Measurements from ENCODE around the gene GIMAP4. TPM values are rescaled to one million over a fixed set of nuclear protein-coding genes. Genes with fewer than 3 reads are reported as not detected.
"Not testable (repeated sequence)": the region's sequence is repeated elsewhere in the genome, so short reads cannot be mapped to it uniquely, and the experiment has no call there.

Gene GIMAP4
- total and polyA plus RNA-seq, 4 experiments from 2014 or later: 418 to 613 (median 448) TPM

GRCh38 chr7:150569245-150569955, 2.2 kb downstream of the GIMAP4 start:
- Histone ChIP-seq H3K4me3 (ENCODE audit: low read length in 2 of 2) (peak overlapping the region; percentile 92 to 96), H3K27ac (ENCODE audit: low read depth, low read length) (peak overlapping the region; percentile 70), H3K27me3 (ENCODE audit: insufficient read depth, low read length) (no peaks in the 10 kb centered on the region), H3K4me1 (ENCODE audit: insufficient read depth, low read length) (peaks cover 50% of the 10 kb centered on the region), H3K9me3 (ENCODE audit: control insufficient read depth in 1 of 2, low read length in 2 of 2) (peaks cover 23 to 42% of the 10 kb centered on the region in 2 donors), H3K36me3 (ENCODE audit: insufficient read depth, low read length) (peaks cover 29% of the 10 kb centered on the region)
- POLR2A ChIA-PET (ENCODE audit: partially characterized antibody): interaction anchor here (0.7 to 16.1 kb wide), 35 partner anchors 12 to 186 kb away, joined by 3 to 777 read pairs (median 20); partner anchors contain the start of genes GIMAP1, GIMAP2, GIMAP5 and GIMAP6
- Mint-ChIP-seq H3K27ac (peak overlapping the region; percentile 86 to 99 (median 96)), H3K4me1 (peaks cover 33 to 72% (median 55%) of the 10 kb centered on the region in 4 donors), H3K4me3 (peak overlapping the region; percentile 98 to 100 (median 100)), H3K27me3 (no peaks in the 10 kb centered on the region), H3K9me3 (peaks cover 0 to 66% (median 58%) of the 10 kb centered on the region in 8 donors), H3K36me3 (peaks cover 67 to 70% of the 10 kb centered on the region in 2 donors)
- intact Hi-C loops (cut with micrococcal nuclease): loop anchor here (2.0 to 5.0 kb wide), 4 partner anchors 38 to 171 kb away; partner anchors contain the start of gene GIMAP2
- peak in 1 of 5 donors; percentile 32 for DNase-seq
- CTCF ChIA-PET (ENCODE audit: partially characterized antibody): interaction anchor here (1.0 to 7.1 kb wide), 20 partner anchors 17 to 186 kb away, joined by 3 to 107 read pairs (median 8); partner anchors contain the start of genes GIMAP1, GIMAP2, GIMAP6 and GIMAP7

DNA sequence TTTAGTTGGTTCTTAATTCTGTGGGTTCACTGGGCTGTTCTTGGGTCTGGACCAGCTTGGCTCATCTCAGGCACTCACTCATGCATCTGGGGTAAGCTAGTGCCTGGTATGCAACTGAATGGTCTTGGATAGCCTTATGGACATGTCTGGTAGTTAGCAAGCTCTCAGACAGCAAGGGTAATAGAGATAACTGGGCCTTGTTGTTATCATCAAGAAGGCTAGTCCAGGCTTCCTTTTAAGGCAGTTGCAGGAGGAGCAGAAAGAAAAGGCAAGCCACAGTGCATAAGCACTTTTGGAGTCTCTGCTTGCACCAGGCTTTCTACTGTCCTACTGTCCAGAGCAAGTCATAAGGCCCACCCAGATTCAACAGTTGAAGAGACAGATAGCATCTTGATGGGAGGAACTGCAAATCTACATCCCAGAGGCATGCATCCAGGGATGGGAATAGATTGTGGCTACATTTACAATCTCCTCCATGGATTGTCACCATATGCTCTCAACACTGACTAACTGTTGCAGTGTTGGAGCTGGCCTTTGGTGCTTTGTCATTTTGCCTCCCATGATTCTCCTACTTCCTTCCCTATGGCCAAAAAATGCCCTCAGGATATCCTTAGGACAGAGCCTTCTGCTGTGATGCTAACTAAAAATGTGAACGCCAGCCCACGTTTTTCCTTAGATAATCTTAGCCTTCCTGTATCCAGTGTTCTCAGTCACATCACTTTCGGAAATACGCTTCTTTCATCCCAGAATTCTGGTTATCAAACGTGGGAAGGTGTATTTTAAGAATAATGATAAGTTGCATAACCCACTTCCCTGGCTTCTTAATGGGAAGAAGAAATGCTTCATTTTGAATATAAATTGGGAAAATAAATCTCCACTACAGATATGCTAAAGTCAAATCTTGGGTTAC, 3.6 kb downstream of the GIMAP4 start:
- Histone ChIP-seq H3K4me1 (ENCODE audit: insufficient read depth, low read length) (peaks cover 36% of the 10 kb centered on the region), H3K9me3 (ENCODE audit: control insufficient read depth in 1 of 2, low read length in 2 of 2) (peaks cover 23 to 44% of the 10 kb centered on the region in 2 donors), H3K36me3 (ENCODE audit: insufficient read depth, low read length) (peaks cover 29% of the 10 kb centered on the region), H3K4me3 (ENCODE audit: low read length in 2 of 2) (peak overlapping the region; percentile 18 to 92), H3K27me3 (ENCODE audit: insufficient read depth, low read length) (no peaks in the 10 kb centered on the region), H3K27ac (ENCODE audit: low read depth, low read length) (peak overlapping the region; percentile 70)
- Mint-ChIP-seq H3K27me3 (no peaks in the 10 kb centered on the region), H3K4me3 (peak overlapping the region; percentile 77 to 100 (median 100)), H3K4me1 (peaks cover 25 to 69% (median 45%) of the 10 kb centered on the region in 4 donors), H3K36me3 (peaks cover 71 to 77% of the 10 kb centered on the region in 2 donors), H3K27ac (peak overlapping the region in 6 of 7 donors; percentile 64 to 86 (median 74)), H3K9me3 (peaks cover 0 to 79% (median 69%) of the 10 kb centered on the region in 8 donors)
- POLR2A ChIA-PET (ENCODE audit: partially characterized antibody): interaction anchor here (0.7 to 16.1 kb wide), 31 partner anchors 8 to 184 kb away, joined by 3 to 777 read pairs (median 33); partner anchors contain the start of genes GIMAP1, GIMAP2, GIMAP5 and GIMAP6
- CTCF ChIA-PET (ENCODE audit: partially characterized antibody): interaction anchor here (1.0 to 7.1 kb wide), 10 partner anchors 12 to 185 kb away, joined by 3 to 107 read pairs (median 14); partner anchors contain the start of genes GIMAP1, GIMAP2, GIMAP7 and GIMAP8
- intact Hi-C loops (cut with micrococcal nuclease): no loop called here
- no peak for DNase-seq

DNA sequence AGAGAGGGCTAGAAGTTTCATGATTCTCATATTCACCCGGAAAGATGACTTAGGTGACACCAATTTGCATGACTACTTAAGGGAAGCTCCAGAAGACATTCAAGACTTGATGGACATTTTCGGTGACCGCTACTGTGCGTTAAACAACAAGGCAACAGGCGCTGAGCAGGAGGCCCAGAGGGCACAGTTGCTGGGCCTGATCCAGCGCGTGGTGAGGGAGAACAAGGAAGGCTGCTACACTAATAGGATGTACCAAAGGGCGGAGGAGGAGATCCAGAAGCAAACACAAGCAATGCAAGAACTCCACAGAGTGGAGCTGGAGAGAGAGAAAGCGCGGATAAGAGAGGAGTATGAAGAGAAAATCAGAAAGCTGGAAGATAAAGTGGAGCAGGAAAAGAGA, 5.3 kb downstream of the GIMAP4 start:
- Histone ChIP-seq H3K36me3 (ENCODE audit: insufficient read depth, low read length) (peaks cover 29% of the 10 kb centered on the region), H3K4me1 (ENCODE audit: insufficient read depth, low read length) (peaks cover 25% of the 10 kb centered on the region), H3K27me3 (ENCODE audit: insufficient read depth, low read length) (no peaks in the 10 kb centered on the region), H3K4me3 (ENCODE audit: low read length in 2 of 2) (peak overlapping the region in 1 of 2 donors; percentile 6), H3K27ac (ENCODE audit: low read depth, low read length) (no peak overlapping the region), H3K9me3 (ENCODE audit: control insufficient read depth in 1 of 2, low read length in 2 of 2) (peaks cover 23 to 44% of the 10 kb centered on the region in 2 donors)
- H3K27ac Mint-ChIP-seq: peak overlapping the region in 5 of 7 donors; percentile 5 to 62 (median 30)
- peak overlapping the region in 6 of 8 donors; percentile 13 to 65 (median 56) for H3K4me3 Mint-ChIP-seq
- intact Hi-C loops (cut with micrococcal nuclease): no loop called here
- H3K9me3 Mint-ChIP-seq: peaks cover 0 to 95% (median 84%) of the 10 kb centered on the region in 8 donors
- ChIA-PET CTCF (ENCODE audit: partially characterized antibody) (interaction anchor here (1.1 to 7.1 kb wide), 2 partner anchors 123 to 184 kb away, joined by 4 to 107 read pairs; partner anchors contain the start of gene GIMAP8), POLR2A (ENCODE audit: partially characterized antibody) (interaction anchor here (1.0 to 16.1 kb wide), 11 partner anchors 9 to 174 kb away, joined by 3 to 777 read pairs (median 55); partner anchors contain the start of genes GIMAP1, GIMAP6, GIMAP7 and GIMAP8)
- no peaks in the 10 kb centered on the region for H3K27me3 Mint-ChIP-seq
- H3K4me1 Mint-ChIP-seq: peaks cover 22 to 74% (median 38%) of the 10 kb centered on the region in 4 donors
- no peak for DNase-seq
- H3K36me3 Mint-ChIP-seq: peaks cover 71 to 87% of the 10 kb centered on the region in 2 donors

DNA sequence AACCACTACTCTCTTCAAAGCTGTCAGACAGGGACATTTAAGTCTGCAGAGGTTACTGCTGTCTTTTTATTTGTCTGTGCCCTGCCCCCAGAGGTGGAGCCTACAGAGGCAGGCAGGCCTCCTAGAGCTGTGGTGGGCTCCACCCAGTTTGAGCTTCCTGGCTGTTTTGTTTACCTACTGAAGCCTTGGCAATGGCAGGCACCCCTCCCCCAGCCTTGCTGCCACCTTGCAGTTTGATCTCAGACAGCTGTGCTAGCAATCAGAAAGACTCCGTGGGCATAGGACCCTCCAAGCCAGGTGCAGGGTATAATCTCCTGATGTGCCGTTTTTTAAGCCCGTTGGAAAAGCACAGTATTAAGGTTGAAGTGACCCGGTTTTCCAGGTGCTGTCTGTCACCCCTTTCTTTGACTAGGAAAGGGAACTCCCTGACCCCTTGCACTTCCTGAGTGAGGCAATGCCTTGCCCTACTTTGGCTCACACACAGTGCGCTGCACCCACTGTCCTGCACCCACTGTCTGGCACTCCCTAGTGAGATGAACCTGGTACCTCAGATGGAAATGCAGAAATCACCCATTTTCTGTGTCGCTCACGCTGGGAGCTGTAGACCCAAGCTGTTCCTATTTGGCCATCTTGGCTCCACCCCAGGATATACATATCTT, 12.9 kb downstream of the GIMAP4 start:
- H3K4me3 ChIP-seq (ENCODE audit: low read length in 2 of 2); CTCF ChIA-PET (ENCODE audit: partially characterized antibody); H3K27me3 Mint-ChIP-seq; H3K36me3 ChIP-seq (ENCODE audit: insufficient read depth, low read length); H3K4me1 ChIP-seq (ENCODE audit: insufficient read depth, low read length); H3K27me3 ChIP-seq (ENCODE audit: insufficient read depth, low read length); H3K27ac ChIP-seq (ENCODE audit: low read depth, low read length): not testable (repeated sequence)
- Mint-ChIP-seq H3K36me3 (peaks cover 47 to 61% of the 10 kb centered on the region in 2 donors), H3K4me3 (peak overlapping the region in 3 of 8 donors; percentile 26 to 33 (median 33)), H3K27ac (peak overlapping the region; percentile 47 to 85 (median 68)), H3K4me1 (peaks cover 15 to 79% (median 32%) of the 10 kb centered on the region in 4 donors), H3K9me3 (peaks cover 0 to 95% (median 86%) of the 10 kb centered on the region in 8 donors)
- peak in 4 of 5 donors; percentile 40 to 68 (median 47) for DNase-seq
- H3K9me3 ChIP-seq (ENCODE audit: control insufficient read depth in 1 of 2, low read length in 2 of 2): peaks cover 12 to 26% of the 10 kb centered on the region in 2 donors
- POLR2A ChIA-PET (ENCODE audit: partially characterized antibody): interaction anchor here (0.8 to 5.5 kb wide), 13 partner anchors 10 to 176 kb away, joined by 3 to 55 read pairs (median 5); partner anchors contain the start of genes GIMAP1, GIMAP2, GIMAP4 and GIMAP6
- intact Hi-C loops (cut with micrococcal nuclease): loop anchor here (5.0 kb wide), 2 partner anchors 42 to 82 kb away; no protein-coding TSS in a partner anchor

GRCh38 chr7:150580638-150581394, 13.6 kb downstream of the GIMAP4 start:
- peaks cover 45 to 57% of the 10 kb centered on the region in 2 donors for H3K36me3 Mint-ChIP-seq
- ChIA-PET POLR2A (ENCODE audit: partially characterized antibody) (interaction anchor here (1.0 to 5.5 kb wide), 21 partner anchors 10 to 174 kb away, joined by 3 to 55 read pairs (median 5); partner anchors contain the start of genes GIMAP1, GIMAP2, GIMAP4 and GIMAP6), CTCF (ENCODE audit: partially characterized antibody) (no interaction called here)
- no peak overlapping the region for H3K27ac ChIP-seq (ENCODE audit: low read depth, low read length)
- H3K9me3 ChIP-seq (ENCODE audit: control insufficient read depth in 1 of 2, low read length in 2 of 2): peaks cover 12 to 26% of the 10 kb centered on the region in 2 donors
- peak overlapping the region; percentile 47 to 85 (median 68) for H3K27ac Mint-ChIP-seq
- peak overlapping the region in 3 of 8 donors; percentile 26 to 33 (median 33) for H3K4me3 Mint-ChIP-seq
- intact Hi-C loops (cut with micrococcal nuclease): loop anchor here (5.0 kb wide), 2 partner anchors 41 to 81 kb away; no protein-coding TSS in a partner anchor
- H3K4me1 ChIP-seq (ENCODE audit: insufficient read depth, low read length): peaks cover 14% of the 10 kb centered on the region
- H3K36me3 ChIP-seq (ENCODE audit: insufficient read depth, low read length): no peaks in the 10 kb centered on the region
- H3K4me3 ChIP-seq (ENCODE audit: low read length in 2 of 2): no peak overlapping the region
- peaks cover 0 to 93% (median 83%) of the 10 kb centered on the region in 8 donors for H3K9me3 Mint-ChIP-seq
- H3K4me1 Mint-ChIP-seq: peaks cover 22 to 81% (median 36%) of the 10 kb centered on the region in 4 donors
- no peaks in the 10 kb centered on the region for H3K27me3 ChIP-seq (ENCODE audit: insufficient read depth, low read length)
- DNase-seq: no peak
- no peaks in the 10 kb centered on the region for H3K27me3 Mint-ChIP-seq
